ENCODE results near the gene MICAL3.

DNA sequence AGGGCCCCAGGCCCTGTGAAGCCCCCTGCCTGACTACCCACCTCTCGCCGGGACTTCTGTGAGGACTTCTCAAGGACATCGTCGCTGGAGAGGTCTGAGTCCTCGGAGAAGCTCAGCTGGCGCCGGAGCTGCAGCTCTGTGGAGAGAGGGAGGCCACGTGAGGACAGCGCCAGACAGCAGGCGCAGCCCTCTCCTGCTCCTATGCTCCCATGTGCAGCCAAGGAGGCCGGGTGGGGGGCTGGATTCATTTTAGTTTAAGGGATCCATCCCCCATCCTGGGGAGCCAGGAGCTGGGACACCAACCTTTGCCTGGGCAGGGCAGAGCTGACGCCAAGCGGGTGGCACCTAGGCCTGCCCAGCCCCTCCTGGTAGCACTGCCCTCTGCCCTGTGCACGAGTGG lies 207.7 kb downstream of the MICAL3 start:
- TF ChIP-seq, protein P1, sequence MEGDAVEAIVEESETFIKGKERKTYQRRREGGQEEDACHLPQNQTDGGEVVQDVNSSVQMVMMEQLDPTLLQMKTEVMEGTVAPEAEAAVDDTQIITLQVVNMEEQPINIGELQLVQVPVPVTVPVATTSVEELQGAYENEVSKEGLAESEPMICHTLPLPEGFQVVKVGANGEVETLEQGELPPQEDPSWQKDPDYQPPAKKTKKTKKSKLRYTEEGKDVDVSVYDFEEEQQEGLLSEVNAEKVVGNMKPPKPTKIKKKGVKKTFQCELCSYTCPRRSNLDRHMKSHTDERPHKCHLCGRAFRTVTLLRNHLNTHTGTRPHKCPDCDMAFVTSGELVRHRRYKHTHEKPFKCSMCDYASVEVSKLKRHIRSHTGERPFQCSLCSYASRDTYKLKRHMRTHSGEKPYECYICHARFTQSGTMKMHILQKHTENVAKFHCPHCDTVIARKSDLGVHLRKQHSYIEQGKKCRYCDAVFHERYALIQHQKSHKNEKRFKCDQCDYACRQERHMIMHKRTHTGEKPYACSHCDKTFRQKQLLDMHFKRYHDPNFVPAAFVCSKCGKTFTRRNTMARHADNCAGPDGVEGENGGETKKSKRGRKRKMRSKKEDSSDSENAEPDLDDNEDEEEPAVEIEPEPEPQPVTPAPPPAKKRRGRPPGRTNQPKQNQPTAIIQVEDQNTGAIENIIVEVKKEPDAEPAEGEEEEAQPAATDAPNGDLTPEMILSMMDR (IDR thresholded peaks at IDR 0.05; ENCODE audit: low read length), result no peak
- no peak for TF ChIP-seq EZH2 (optimal IDR thresholded peaks at IDR 0.05; ENCODE audit: low read depth, low read length)

Measured in MM.1S (cell line).